Measurements from ENCODE around the gene SYNPO2. TPM values are rescaled to one million over a fixed set of nuclear protein-coding genes. Genes with fewer than 3 reads are reported as not detected.

Gene SYNPO2
- total and polyA plus RNA-seq, 8 donors = 2.8 to 30.7 (median 4.6) TPM

GRCh38 chr4:118923891-118924290 lies 35.2 kb downstream of the SYNPO2 start:
- no peaks in the 10 kb centered on the region for H3K4me1 ChIP-seq
- no peak for TF ChIP-seq CTCF (IDR thresholded peaks at IDR 0.05)
- no peak for DNase-seq
- intact Hi-C loops (cut with DNase I) = no loop called here
- no peak overlapping the region for H3K4me3 ChIP-seq
- no peaks in the 10 kb centered on the region for H3K27me3 ChIP-seq
- no peaks in the 10 kb centered on the region for H3K36me3 ChIP-seq
- no peaks in the 10 kb centered on the region for H3K9me3 ChIP-seq
- no peak overlapping the region for H3K27ac ChIP-seq
- ATAC-seq = no peak

- ATAC-seq (peak; percentile 62), DNase-seq (peak in 2 of 4 donors; percentile 37 to 51)
- H3K27ac ChIP-seq = no peak overlapping the region
- H3K27me3 ChIP-seq = no peaks in the 10 kb centered on the region
- H3K4me3 ChIP-seq = no peak overlapping the region
- no peak for TF ChIP-seq CTCF (IDR thresholded peaks at IDR 0.05)
- no peaks in the 10 kb centered on the region for H3K36me3 ChIP-seq
- H3K9me3 ChIP-seq = no peaks in the 10 kb centered on the region
- no peaks in the 10 kb centered on the region for H3K4me1 ChIP-seq
- intact Hi-C loops (cut with DNase I) = no loop called here
These were observed 39.3 kb downstream of the SYNPO2 start for GRCh38 chr4:118927974-118928373.

GRCh38 chr4:118930255-118930654 lies 41.6 kb downstream of the SYNPO2 start:
- Histone ChIP-seq H3K27me3 (no peaks in the 10 kb centered on the region), H3K4me3 (no peak overlapping the region), H3K4me1 (no peaks in the 10 kb centered on the region), H3K36me3 (no peaks in the 10 kb centered on the region), H3K9me3 (no peaks in the 10 kb centered on the region), H3K27ac (no peak overlapping the region)
- DNase-seq (no peak), ATAC-seq (no peak)
- TF ChIP-seq CTCF (IDR thresholded peaks at IDR 0.05) = no peak
- intact Hi-C loops (cut with DNase I) = no loop called here

- Histone ChIP-seq H3K4me1 (no peaks in the 10 kb centered on the region), H3K27ac (no peak overlapping the region), H3K27me3 (no peaks in the 10 kb centered on the region), H3K4me3 (no peak overlapping the region), H3K9me3 (no peaks in the 10 kb centered on the region), H3K36me3 (no peaks in the 10 kb centered on the region)
- ATAC-seq (no peak), DNase-seq (no peak)
- intact Hi-C loops (cut with DNase I) = no loop called here
- no peak for TF ChIP-seq CTCF (IDR thresholded peaks at IDR 0.05)
These were observed 43.1 kb downstream of the SYNPO2 start for GRCh38 chr4:118931786-118932185.

DNA sequence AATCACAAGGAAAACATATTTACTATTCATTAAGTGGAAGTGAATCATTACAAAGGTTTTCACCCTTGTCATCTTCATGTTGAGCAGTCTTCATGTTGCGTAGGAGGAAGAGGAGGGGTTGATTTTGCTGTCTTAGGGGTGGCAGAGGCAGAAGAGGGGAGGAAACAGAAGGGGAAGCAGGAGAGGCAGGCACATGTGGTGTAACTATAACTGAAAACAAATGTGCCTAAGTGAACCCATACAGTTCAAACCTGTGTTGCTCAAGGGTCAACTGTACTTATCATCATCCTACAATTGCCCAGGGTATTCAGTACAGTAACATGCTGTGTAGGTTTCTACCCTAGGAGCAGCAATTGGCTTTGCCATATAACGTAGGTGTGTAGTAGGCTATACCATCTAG lies 47.2 kb downstream of the SYNPO2 start:
- ATAC-seq = no peak
- Histone ChIP-seq H3K4me1 (no peaks in the 10 kb centered on the region), H3K9me3 (no peaks in the 10 kb centered on the region), H3K27me3 (no peaks in the 10 kb centered on the region), H3K27ac (no peak overlapping the region), H3K4me3 (no peak overlapping the region), H3K36me3 (no peaks in the 10 kb centered on the region)
- TF ChIP-seq CTCF (IDR thresholded peaks at IDR 0.05) = no peak
- DNase-seq = no peak
- intact Hi-C loops (cut with DNase I) = no loop called here

Measured in left lung (tissue), 10 donors.